ENCODE measurements around the gene IRF3. TPM values are rescaled to one million over a fixed set of nuclear protein-coding genes. Genes with fewer than 3 reads are reported as not detected.

Gene IRF3
- polyA plus RNA-seq, 10 donors, result 25.2 to 44.4 (median 33.7) TPM

DNA sequence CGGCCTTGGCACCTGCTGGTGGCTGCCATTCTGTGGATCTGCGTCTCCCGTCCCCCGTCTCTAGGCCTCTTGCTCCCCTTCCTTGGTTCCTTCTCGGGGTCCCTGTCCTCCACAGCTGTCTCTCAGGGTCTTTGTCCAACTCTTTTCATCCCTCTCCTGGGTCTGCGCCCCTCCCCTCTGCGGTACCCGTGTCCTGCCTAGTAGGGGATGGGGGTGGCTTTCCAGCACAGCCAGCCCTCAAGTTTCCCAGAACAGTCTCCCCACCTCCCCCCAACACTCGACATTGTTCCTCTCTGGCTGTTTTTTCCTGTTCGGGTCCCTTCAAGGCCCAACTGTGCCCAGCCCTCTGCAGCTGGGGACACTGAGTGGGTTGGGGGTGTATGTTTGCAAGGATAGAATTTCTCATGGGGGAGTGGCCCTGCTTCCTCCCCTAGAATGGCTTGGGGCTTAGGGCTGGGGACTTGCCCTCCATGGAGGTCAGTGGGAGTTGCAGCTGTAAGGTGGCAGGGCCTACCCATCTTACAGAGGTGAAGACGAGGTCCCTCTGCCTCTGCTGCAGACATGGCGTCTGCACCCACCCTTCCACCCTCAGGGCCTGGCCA lies 23.0 kb upstream of the IRF3 start:
- no peak for DNase-seq

DNA sequence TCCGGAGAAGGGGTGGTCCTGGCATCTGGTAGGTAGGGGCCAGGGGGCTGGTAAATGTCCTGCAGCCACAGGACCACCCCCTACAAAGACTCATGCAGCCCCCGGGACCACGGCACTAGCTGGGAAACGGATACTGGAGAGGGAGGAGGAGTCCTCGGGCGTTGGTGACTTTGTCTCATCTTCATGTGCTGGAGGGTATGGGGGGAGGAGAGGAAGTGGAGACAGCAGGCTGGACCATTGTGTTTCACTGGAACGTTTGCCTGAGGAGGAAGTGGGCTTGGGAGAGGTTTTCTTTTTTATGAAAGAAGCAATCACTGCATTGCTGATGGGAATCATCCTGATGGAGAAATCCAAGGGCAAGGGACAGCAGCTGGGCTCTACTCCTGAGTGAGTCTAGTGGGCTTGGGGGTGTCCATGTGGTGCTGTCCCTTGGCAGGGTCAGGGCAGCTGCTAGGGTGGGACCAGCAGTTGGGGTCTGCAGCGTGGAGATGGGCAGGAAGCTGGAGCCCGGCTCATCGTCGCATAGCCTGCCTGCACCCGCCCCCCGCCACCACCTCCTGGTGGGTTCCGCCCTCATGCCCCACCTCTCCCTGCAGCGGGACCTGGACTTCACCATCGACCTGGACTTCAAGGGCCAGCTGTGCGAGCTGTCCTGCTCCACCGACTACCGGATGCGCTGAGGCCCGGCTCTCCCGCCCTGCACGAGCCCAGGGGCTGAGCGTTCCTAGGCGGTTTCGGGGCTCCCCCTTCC lies 22.1 kb upstream of the IRF3 start:
- peak in 1 of 3 donors; percentile 45 for DNase-seq

DNA sequence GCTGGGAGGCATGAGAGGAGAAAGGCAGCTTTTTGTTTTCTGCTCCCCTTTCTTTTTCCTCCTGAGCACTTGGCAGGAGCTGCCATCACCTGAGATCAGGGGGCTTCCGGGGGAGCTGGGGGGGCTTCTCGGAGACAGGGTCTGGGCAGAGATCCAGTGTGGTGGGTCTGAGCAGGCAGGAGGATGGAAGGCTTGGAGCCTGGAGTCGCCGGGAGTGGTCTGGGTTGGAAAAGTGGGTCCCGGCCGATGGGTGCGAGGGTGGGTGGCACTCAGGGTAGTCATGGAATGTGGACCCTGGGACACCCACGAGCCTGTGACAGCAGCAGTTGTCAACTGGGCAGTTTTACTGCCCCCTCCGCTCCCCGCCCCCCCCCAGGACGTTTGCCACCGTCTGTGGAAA lies 21.5 kb upstream of the IRF3 start:
- no peak for DNase-seq

DNA sequence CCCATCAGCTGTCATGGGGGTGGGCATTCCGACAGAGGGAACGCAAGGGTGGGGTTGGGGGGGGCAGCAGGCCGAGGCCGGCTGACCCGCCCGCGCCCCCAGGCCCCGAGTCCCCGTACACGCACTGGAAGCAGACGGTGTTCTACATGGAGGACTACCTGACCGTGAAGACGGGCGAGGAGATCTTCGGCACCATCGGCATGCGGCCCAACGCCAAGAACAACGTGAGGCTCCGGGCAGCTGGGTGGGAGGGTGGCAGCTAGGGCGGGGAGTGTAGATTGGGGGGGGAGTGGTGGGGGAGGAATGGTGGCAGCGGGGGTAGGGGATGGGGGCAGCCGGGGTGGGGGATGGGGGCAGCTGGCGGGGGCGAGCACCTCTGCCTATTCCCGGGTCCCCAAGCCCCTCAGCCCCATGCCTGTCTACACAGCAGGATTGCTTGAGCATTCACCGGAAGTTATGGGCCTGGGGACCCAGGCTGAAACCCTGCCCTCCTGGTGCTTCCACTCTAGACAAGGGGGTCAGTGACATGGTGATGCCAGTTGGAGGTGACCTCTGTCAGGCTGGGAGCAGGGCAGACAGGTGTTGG lies 20.9 kb upstream of the IRF3 start:
- DNase-seq, result no peak

DNA sequence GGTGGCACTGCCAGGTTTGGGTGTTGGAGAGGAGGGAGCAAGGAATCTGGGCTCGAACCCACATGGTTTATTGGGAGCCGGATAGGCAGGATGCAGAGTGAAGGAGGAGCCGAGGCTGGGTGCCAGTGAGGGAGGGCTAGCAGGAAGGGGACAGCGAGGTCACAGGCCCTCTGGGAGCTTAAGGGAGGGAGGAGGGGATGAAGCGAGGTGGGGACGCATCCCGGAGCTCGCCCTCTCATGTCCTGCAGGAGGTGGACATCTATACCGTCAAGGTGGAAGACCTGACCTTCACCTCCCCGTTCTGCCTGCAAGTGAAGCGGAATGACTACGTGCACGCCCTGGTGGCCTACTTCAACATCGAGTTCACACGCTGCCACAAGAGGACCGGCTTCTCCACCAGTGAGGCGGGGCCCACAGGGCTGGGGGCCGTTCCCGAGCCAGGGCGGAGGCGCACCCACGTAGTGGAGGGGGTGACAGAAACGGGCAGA lies 20.2 kb upstream of the IRF3 start:
- DNase-seq, result no peak

DNA sequence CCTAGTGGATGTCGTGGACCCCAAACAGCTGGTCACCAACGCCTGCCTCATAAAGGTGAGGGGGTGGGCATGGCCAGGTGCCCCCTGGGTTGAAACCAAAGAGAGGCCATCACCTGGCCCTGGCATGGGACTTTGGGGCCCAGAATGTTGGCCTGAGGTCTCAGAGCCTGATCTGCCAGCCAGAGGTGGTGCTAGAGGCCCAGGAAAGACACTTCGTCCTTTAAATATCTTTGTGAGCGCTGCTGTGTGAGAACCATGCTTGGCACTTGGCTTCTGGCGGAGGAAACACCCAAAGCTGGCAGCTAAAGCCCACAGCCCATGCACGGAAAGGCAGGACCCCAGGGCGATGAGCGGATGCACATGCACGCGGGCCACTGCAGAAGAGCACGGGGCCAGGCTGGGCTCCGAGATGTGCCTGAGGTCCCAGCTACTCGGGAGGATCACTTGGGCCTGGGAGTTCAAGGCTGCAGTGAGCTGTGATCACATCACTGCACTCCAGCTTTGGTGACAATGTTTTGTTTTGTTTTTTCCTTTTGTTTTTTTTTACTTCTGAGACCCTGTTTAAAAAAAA lies 19.4 kb upstream of the IRF3 start:
- no peak for DNase-seq

DNA sequence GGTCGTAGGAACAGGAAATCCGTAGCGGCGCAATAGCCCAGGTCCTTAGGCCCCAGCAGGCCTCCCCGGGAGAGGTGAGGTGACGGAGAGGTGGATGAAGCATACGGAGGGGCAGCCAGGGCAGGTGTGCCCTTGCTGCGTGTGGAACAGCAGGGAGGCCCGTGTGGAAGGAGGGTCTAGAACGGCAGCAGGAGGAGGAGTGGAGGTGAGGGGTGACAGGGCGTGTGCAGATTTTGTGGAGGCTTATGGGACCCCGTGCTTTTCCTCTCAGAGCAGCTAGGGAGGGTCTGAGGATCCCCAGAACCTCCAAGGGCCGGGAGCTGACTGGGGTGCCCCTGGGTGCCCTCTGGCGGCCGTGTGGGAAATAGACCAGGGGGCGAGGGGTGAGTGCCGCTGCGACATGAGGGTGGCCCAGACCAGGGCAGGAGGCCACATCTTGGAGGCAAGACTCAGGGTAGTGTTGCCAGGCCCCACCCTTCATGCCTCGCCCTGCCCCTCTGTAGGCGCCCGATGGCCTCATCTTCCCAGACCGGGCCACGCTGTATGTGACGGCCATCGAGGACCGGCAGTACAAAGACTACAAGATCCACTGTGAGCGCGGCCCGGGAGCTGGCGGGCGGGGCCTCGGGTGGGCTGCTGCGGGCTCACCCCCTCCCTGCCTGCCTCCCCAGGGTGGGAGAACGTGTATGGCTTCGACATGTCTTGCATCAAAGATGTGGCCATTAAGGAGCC lies 18.8 kb upstream of the IRF3 start:
- DNase-seq, result no peak

DNA sequence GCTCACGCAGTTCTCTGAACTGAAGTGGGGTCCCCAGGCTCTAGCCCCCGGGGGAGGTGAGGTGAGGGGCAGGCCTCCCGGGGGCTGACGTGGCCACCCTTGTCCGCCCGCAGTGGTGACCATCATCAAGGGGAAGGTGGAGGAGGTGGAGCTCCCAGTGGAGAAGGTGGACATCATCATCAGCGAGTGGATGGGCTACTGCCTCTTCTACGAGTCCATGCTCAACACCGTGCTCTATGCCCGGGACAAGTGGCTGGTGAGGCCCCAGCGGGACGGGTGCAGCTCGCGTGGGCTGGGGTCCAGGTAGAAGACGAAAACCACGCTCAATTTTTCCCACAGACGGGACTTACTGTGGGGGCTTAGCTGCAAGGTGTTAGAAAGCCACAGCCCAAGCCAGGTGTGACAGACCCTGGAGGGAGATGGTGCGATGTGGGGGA lies 18.2 kb upstream of the IRF3 start:
- no peak for DNase-seq

DNA sequence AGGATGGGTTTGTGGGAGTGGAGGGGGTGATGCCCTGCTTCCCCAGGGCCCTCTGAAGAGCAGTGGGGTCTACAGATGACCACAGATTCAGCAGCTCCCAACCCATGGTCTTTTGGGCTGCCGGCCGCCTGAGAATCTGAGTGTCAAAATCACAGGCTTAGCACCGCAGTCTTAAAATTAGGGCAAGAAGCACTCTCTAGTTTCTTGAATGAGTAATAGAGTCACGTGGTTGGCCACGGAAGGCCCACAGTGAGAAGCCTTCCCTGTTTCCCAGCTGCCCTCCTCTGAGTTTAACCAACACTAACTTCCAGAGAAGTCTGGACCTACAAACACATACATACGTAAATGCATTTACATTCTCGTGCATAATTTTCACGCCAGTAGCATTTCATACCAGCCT lies 16.6 kb upstream of the IRF3 start:
- DNase-seq, result no peak

DNA sequence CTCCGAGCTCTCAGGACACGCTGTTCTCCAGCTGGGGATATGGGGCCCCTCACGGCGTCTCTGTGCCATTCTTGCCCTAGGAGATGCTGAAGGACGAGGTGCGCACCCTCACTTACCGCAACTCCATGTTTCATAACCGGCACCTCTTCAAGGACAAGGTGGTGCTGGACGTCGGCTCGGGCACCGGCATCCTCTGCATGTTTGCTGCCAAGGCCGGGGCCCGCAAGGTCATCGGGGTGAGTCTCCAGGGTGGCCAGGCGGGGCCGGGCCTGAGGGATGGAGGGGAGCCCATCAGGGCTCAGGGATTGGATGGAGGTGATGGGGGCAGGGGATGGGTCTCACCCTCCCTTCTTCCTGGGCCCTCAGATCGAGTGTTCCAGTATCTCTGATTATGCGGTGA lies 16.2 kb upstream of the IRF3 start:
- no peak for DNase-seq

DNA sequence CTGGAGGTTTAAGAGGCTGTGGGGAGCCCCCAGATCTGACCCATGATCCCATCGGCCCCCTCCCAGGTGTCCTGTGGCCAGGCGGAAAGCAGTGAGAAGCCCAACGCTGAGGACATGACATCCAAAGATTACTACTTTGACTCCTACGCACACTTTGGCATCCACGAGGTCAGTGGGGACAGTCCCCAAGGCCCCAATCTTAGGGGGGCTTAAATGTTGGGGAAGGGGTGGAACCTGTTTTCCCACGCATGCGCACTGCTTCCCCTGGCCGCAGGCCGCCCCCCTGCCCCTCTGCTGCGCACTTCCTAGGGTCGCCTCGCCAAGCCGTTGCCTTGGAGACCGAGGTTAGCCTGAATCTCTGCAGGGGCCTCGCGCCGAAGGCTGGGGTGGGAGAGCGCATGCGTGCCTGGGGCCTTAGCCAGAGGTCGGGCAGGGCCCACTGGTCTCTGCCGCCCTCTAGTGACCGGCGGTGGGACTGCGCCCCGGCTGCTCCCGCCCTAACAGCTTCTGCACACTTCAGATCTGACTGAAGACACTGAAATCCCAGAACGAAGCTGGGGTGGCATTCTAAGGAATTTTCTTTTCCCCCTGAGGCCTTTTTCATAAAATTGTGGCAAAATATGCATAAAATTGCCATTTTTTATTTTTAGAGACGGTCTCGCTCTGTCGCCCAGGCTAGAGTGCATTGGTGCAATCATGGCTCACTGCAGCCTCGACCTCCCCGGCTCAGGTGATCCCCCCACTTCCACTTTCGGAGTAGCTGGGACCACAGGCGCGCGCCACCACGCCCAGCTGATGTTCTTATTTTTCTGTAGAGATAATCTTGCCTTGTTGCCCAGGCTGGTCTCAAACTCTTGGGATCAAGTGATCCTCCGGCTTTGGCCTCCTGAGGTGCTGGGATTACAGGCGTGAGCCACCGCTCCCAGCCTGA lies 15.0 kb upstream of the IRF3 start:
- DNase-seq, result peak; percentile 83 to 97 (median 95)

DNA sequence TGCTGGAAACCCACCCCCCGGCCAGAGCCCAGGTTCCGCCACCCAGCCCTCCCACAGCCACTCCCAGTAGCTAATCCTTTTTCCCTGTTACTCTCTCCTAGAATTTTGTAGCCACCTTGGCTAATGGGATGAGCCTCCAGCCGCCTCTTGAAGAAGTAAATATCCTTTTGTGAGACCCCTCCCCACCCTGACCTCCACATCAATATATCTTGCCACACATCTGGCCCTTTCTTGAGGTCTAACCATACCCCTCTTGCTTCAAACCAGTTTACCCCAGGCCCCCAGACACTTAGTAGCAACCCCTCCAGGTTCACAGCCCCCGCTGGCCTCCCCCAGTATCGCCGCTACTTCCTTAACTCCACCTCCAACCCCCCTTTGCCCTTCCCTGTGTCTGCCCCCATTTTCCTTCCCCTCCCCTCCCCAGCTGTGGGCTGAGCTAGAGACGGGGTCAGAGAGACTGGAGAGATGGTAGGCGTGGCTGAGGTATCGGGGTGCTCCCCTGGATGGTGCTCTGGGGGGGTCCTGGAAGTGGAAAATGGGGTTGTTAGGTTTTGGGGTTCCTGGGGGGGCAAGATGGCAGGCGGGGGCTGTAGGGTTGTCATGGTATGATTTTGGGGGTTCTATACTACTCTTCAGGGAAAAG lies 14.2 kb upstream of the IRF3 start:
- DNase-seq, result no peak

DNA sequence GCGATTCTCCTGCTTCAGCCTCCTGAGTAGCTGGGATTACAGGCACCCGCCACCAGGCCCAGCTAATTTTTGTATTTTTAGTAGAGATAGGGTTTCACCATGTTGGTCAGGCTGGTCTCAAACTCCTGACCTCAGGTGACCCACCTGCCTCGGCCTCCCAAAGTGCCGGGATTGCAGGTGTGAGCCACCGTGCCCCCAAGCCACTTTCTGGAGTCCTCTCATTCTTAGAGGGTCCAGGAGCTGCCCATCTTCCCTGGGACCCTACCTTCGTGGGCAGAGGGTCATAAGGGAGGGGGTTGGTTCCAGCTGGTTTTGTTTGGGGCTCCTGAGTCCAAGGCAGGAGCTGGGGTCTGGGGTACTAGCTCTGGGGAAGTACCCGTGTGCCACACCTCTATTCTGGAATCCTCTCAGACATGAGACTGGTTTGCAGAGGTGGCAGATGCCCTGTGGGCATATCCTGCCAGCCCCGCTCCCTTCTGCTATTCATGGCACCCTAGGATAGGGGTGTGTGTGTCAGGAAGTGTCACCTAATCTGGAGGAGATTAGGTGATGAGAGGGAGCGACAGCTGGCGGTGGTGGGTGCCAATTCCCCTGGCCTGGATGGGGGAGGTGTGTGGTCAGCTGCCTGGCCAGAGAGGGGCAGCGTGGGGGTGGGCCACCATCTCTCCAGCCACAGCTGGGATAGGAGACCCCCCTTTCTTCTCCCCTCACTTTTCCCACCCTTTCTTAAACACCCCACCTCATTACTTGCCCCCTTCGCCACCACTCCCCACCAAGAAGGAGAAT lies 13.5 kb upstream of the IRF3 start:
- DNase-seq, result peak; percentile 49 to 57 (median 55)

DNA sequence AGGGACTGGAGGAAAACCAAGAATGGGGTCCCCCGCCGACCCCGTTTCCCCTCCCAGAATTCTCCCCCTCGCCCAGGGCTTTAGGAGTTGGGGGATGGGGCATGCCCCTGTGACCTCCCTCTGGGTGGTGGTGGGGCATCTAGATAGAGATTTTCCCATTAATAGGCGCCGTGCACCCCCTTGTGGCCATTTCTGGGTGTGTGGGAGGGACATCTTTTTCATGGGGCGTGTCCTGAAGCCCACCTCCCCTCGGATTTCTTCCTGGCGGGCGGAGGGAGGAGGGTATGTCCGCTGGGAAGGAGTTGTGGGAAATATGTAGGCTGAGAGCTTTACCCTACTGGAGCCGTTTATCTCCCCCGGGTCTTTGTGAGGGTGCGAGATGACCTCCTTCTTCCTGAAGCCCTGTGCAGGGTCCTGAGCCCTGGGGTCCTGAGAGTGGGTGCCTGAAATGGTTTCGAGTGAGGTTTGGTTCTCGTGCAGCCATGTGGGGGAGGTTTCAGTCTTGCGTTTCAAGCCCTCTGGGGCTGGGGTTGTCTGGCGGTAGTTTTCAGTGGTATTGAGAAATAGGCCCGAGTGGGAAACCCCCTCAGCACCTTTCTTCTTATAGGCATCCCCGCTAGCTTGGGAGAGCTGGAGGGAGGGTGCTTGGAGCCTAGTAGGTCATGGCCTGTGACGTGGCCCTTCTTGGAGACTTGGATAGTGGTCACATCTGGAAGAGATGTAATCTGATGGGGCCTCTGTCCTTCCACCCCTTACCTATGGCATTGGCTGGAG lies 12.4 kb upstream of the IRF3 start:
- DNase-seq, result peak; percentile 69 to 92 (median 79)

DNA sequence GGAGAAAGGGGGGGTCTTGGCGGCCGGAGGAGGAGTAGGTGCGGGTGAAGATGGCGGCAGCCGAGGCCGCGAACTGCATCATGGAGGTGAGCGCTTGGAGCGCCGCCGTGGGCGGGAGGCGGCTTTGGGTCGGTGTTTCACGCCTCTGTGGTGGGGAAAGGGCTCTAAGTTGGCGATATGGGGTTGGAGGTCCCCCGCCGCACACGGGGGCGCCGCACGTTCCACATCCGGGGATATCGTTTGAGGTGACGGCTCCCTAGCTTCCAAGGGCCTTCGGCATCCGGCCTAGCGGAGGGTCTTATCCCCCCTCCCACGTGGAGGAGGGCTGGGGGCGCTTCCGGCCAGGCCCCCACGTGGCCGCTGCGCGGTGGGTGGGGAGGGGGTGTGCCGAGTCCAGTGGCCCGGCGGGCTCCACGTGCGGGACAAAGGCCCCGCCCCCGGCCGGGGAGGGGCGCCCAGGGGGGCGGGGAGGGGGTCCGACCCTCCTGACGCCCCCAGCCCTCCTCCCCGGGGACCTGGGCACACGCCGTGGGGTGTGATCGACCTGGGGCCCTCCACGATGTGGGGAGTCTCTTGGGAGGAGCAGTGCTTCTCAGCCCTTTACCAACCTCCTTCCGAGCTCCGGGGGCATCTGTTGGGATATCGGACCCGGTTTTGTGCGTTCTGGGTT lies 11.7 kb upstream of the IRF3 start, which contains the start of gene PRMT1:
TSS of gene PRMT1 (plus strand) at position 41 of the 670 bp plus-strand sequence. CDS start at position 51, 10 bp downstream.
- DNase-seq, result peak in 1 of 3 donors; percentile 73

DNA sequence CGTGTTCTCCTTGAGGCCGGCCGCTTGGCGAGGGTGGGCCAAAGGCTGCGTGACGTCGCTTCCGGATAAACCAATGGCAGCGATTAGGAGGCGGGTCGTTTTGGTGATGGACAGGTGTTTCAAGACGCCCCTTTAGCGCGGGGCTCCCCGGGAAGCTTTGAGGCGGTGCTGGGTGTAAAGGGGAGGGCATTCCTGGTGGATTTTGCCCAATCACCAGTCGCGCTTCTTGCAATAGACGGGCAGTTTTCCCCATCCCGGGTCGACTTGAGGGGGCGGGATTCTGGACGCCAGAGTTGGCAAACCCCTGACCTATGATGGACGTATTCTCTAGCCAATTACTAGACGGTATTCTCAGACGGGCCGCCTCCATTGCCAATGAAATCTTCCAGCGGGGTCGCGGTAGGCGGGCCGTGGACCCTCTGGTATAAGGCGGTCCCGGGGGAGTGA lies 11.2 kb upstream of the IRF3 start:
- peak; percentile 100 for DNase-seq

DNA sequence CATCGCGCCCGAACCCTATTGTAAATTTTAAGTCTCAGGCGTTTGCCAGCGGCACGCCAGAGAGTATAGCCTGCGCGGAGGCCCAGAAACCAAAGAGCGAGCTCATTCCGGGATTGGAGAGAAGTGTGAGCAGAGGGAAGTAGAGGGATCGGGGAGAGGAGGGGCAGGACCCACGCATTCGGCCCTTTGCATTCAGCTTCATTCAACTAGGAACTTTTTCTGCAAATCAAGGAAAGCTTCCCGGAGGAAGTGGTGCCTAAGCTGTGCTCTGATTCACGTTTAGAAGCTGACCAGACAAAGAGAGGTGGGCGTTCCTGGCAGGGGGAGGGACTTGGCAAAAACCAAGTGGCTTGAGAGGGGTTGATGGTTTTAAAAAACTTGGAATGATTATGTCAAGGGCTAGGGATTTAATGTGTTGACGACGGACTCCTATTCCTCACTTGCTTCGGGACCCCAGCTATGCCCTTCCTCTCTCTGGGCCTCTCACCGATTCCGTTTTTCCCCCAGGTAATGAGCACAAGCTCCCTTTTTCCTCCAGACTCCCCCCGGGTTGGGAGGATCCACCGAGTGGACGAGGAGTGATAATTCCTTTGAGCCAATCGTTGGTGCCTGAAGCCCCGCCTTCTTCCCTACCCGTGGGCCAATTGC lies 10.6 kb upstream of the IRF3 start:
- peak in 1 of 3 donors; percentile 95 for DNase-seq

Data from muscle of back (tissue), 11 donors.